Gastroesophageal sphincter (tissue), 4 donors: ENCODE measurements around the gene MMP28. TPM values are rescaled to one million over a fixed set of nuclear protein-coding genes. Genes with fewer than 3 reads are reported as not detected.
"Not testable (repeated sequence)": the region's sequence is repeated elsewhere in the genome, so short reads cannot be mapped to it uniquely, and the experiment has no call there.

ENCODE experiments used
- ATAC-seq: fragments of 150-250 bp; one replicate; pipeline ENCODE4 v1.9.1; 2016; ENCODE audit warnings: mild to moderate bottlenecking, moderate library complexity
- H3K27ac ChIP-seq, 4 donors: fragments of 200-600 bp; sonication (generic) in 3 of 4; 1 replicate in 3 of 4; 2 replicates in 1 of 4; pipeline ENCODE4 v1.5.1; 2016 to 2019
- H3K27me3 ChIP-seq: fragments of 200-600 bp; sonication (generic); one replicate; pipeline ENCODE4 v1.5.1; 2019
- H3K36me3 ChIP-seq, 2 donors: fragments of 200-600 bp; sonication (generic); one replicate each; pipeline ENCODE4 v1.5.1; 2019; ENCODE audit warnings: control low read depth in 1 of 2
- H3K4me1 ChIP-seq, 3 donors: fragments of 200-600 bp; sonication (generic); 1 replicate in 2 of 3; 2 replicates in 1 of 3; pipeline ENCODE4 v1.5.1; 2016 to 2019; ENCODE audit warnings: control low read depth in 2 of 3
- H3K4me3 ChIP-seq, 2 donors: fragments of 200-600 bp; sonication (generic); one replicate each; pipeline ENCODE4 v1.5.1; 2019; ENCODE audit warnings: mild to moderate bottlenecking in 1 of 2, moderate library complexity in 1 of 2
- H3K9me3 ChIP-seq, 3 donors: fragments of 200-600 bp; sonication (generic); one replicate each; pipeline ENCODE4 v1.5.1; 2017 to 2019; ENCODE audit warnings: control low read depth in 2 of 3
- EP300 ChIP-seq: sonication (generic); formaldehyde crosslinking; IDR thresholded peaks from one replicate; pipeline ENCODE4 v1.6.1; 2017; ENCODE audit warnings: antibody characterized with exemption, mild to moderate bottlenecking
- POLR2A ChIP-seq, 2 donors: fragments of 450-650 bp; IDR thresholded peaks; one replicate each; pipeline ENCODE4 v1.6.1; 2017; ENCODE audit warnings: antibody characterized with exemption in 2 of 2, mild to moderate bottlenecking in 2 of 2, moderate library complexity in 1 of 2
- POLR2AphosphoS5 ChIP-seq: sonication (generic); formaldehyde crosslinking; IDR thresholded peaks from one replicate; pipeline ENCODE4 v1.6.1; 2017; ENCODE audit warnings: antibody characterized with exemption
- WGBS, 2 donors: methylation state at CpG; one replicate each; pipeline ENCODE4 v1.1.5; 2018; ENCODE audit warnings: low coverage in 1 of 2; 5-methylcytosine and 5-hydroxymethylcytosine counted together
- total RNA-seq, 4 donors: library from RNA; depleted of rRNA; stranded (reverse); fragments of >200 nt; gene quantifications; one replicate each; pipeline ENCODE4 v1.1.0, GENCODE V29; 2016
- TF ChIP-seq, protein P1 (sequence below), 4 experiments: fragments of 200-600 bp in 2 of 4; fragments of 450-650 bp in 2 of 4; sonication (generic) in 1 of 4; IDR thresholded peaks; one replicate each; pipeline ENCODE4 v1.5.1; 2017 to 2019; ENCODE audit warnings: antibody characterized with exemption in 4 of 4, mild to moderate bottlenecking in 2 of 4, moderate library complexity in 2 of 4

The MMP28 gene
- total RNA-seq, 4 donors from 2014 or later, result 78.4 to 139 (median 97.3) TPM

DNA sequence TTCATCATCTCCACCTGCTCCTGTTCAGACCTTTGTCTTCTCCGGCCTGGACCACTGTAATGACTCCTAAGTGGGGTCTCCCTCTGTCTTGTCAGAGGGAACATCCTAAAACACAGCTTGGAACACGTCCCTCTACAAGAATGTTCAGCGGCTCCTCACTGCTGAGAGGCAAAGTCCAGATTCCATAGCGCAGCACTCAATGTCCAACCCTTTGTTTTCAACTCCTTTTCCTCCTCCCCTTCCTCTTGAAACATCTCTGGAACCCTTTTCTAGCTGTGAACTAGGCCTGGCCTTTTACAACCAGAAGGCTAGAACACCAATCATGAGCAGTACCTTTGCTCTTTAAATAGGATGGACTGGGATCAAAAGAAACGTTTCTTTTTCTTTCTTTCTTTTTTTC lies 33.8 kb downstream of the MMP28 start:
- peaks cover 0 to 32% (median 18%) of the 10 kb centered on the region in 3 donors for H3K4me1 ChIP-seq
- TF ChIP-seq POLR2AphosphoS5 (no peak), POLR2A (IDR thresholded peaks at IDR 0.05) (no peak), EP300 (no peak)
- TF ChIP-seq, protein P1, sequence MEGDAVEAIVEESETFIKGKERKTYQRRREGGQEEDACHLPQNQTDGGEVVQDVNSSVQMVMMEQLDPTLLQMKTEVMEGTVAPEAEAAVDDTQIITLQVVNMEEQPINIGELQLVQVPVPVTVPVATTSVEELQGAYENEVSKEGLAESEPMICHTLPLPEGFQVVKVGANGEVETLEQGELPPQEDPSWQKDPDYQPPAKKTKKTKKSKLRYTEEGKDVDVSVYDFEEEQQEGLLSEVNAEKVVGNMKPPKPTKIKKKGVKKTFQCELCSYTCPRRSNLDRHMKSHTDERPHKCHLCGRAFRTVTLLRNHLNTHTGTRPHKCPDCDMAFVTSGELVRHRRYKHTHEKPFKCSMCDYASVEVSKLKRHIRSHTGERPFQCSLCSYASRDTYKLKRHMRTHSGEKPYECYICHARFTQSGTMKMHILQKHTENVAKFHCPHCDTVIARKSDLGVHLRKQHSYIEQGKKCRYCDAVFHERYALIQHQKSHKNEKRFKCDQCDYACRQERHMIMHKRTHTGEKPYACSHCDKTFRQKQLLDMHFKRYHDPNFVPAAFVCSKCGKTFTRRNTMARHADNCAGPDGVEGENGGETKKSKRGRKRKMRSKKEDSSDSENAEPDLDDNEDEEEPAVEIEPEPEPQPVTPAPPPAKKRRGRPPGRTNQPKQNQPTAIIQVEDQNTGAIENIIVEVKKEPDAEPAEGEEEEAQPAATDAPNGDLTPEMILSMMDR (IDR thresholded peaks at IDR 0.05), result no peak
- 90 to 91% methylated on average over 4 to 5 of the region's 5 CpGs for WGBS, 2 donors

DNA sequence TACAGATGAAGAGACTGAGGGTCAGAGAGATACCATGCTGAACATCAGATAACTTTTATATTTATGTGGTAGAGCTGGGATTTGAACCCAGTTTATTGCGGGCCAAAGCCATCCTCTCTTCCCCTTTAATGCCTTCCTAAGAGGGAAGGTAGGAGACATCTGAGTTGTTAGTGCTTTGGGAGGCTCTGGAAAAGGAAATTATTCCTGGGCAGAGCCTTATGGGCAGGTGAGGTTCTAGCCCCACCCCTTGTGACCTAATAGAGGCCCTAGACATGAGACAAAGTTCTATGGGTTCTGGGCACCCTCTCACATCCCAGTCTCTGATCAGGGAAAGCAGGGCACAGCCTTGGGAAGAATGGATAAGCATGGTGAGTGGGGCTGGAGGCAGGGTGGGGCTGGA lies 34.9 kb downstream of the MMP28 start, which contains the start of gene C17orf50:
TSS of gene C17orf50 (plus strand) at position 301 of the 400 bp plus-strand sequence. CDS start at position 356, 55 bp downstream.
- Histone ChIP-seq H3K4me3 (no peak within 1 kb of the TSS), H3K27me3 (no peaks in the 10 kb centered on the region), H3K36me3 (no peaks in the 10 kb centered on the region), H3K27ac (no peak within 1 kb of the TSS), H3K4me1 (peaks cover 0 to 22% (median 17%) of the 10 kb centered on the region in 3 donors), H3K9me3 (no peaks in the 10 kb centered on the region)
- ATAC-seq, result no peak
- TF ChIP-seq EP300 (no peak), POLR2A (IDR thresholded peaks at IDR 0.05) (no peak), POLR2AphosphoS5 (no peak)
- TF ChIP-seq, protein P1 (IDR thresholded peaks at IDR 0.05), result no peak
- 100% methylated on average over 1 of the region's 1 CpG; no CpG with 5 or more reads in 1 of the 2 donors for WGBS, 2 donors

More for the DNA sequence above, 33.8 kb downstream of the MMP28 start:
- ATAC-seq, result no peak
- no peaks in the 10 kb centered on the region for H3K27me3 ChIP-seq
- no peak overlapping the region for H3K27ac ChIP-seq
- no peaks in the 10 kb centered on the region for H3K36me3 ChIP-seq
- no peaks in the 10 kb centered on the region for H3K9me3 ChIP-seq
- H3K4me3 ChIP-seq, result no peak overlapping the region

DNA sequence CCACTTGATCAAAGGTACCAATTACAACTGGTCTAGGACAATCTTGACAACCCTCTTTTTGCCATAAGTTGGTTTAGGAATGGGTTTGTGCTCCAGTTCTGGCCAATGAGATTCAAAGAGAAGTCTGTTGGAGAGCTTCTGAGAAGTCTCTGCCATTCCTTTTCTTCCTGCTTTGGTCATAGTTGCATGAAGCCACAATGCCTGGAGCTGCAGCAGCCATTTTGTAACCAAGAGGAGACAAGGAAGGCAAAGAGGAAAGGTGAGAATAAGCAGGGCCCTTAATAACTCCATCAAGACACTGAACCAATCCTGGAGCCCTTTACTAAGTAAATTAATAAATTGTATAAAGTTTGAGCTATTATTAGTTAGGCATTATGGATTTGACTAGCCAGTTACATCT lies 38.2 kb downstream of the MMP28 start:
- Histone ChIP-seq H3K36me3 (no peaks in the 10 kb centered on the region), H3K27ac (no peak overlapping the region), H3K4me1 (peaks cover 0 to 12% (median 11%) of the 10 kb centered on the region in 3 donors), H3K27me3 (no peaks in the 10 kb centered on the region), H3K4me3 (no peak overlapping the region), H3K9me3 (no peaks in the 10 kb centered on the region)
- TF ChIP-seq EP300 (no peak), POLR2AphosphoS5 (no peak), POLR2A (IDR thresholded peaks at IDR 0.05) (no peak)
- TF ChIP-seq, protein P1 (IDR thresholded peaks at IDR 0.05), result no peak
- no peak for ATAC-seq

- H3K4me3 ChIP-seq, result peak within 1 kb of the TSS in 1 of 2 donors; percentile 23
- 40 to 71% methylated on average over 1 to 3 of the region's 9 CpGs for WGBS, 2 donors
- peaks cover 25% of the 10 kb centered on the region for H3K27me3 ChIP-seq
- no peaks in the 10 kb centered on the region for H3K9me3 ChIP-seq
- no peaks in the 10 kb centered on the region for H3K36me3 ChIP-seq
- H3K27ac ChIP-seq, result peak within 1 kb of the TSS in 2 of 4 donors; percentile 3 to 64
- ATAC-seq, result no peak
- H3K4me1 ChIP-seq, result peaks cover 0 to 44% (median 16%) of the 10 kb centered on the region in 3 donors
- no peak for TF ChIP-seq EP300
- TF ChIP-seq POLR2A (IDR thresholded peaks at IDR 0.05), result no peak
- TF ChIP-seq, protein P1 (IDR thresholded peaks at IDR 0.05), result no peak
- TF ChIP-seq POLR2AphosphoS5, result no peak
Measured at GRCh38 chr17:35752945-35753764, 42.3 kb downstream of the MMP28 start, which contains the start of gene GAS2L2. Gene GAS2L2 (minus strand): TSS chr17:35753239. CDS start chr17:35752850, 389 bp downstream.

DNA sequence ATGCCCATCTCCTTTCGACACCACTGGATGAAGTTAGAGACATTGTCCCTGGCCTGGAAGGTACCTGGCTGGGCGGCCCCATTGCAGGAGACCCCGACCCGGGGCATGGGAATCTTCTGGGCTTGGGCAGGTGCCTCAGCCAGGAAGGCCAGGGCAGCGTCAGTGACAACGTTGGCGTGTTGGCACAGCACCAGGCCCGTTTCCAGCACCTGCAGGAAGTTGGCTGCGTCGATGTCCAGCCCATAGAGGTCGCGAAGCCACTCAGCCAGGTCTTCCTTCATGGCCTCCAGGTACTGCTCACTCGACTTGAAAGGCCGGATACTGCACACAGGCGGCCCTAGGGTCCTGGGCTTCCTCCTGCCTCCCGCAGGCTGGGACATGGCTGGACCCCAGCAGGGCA lies 43.0 kb downstream of the MMP28 start:
- ATAC-seq, result no peak
- WGBS, 2 donors, result 30 to 90% methylated on average over 2 to 4 of the region's 16 CpGs
- H3K4me3 ChIP-seq, result peak overlapping the region in 1 of 2 donors; percentile 23
- H3K27me3 ChIP-seq, result peaks cover 31% of the 10 kb centered on the region
- peaks cover 0 to 51% (median 16%) of the 10 kb centered on the region in 3 donors for H3K4me1 ChIP-seq
- peak overlapping the region in 2 of 4 donors; percentile 3 to 64 for H3K27ac ChIP-seq
- H3K36me3 ChIP-seq, result no peaks in the 10 kb centered on the region
- H3K9me3 ChIP-seq, result no peaks in the 10 kb centered on the region
- TF ChIP-seq POLR2A (IDR thresholded peaks at IDR 0.05), result no peak
- TF ChIP-seq, protein P1 (IDR thresholded peaks at IDR 0.05), result no peak
- TF ChIP-seq EP300, result no peak
- TF ChIP-seq POLR2AphosphoS5, result no peak

DNA sequence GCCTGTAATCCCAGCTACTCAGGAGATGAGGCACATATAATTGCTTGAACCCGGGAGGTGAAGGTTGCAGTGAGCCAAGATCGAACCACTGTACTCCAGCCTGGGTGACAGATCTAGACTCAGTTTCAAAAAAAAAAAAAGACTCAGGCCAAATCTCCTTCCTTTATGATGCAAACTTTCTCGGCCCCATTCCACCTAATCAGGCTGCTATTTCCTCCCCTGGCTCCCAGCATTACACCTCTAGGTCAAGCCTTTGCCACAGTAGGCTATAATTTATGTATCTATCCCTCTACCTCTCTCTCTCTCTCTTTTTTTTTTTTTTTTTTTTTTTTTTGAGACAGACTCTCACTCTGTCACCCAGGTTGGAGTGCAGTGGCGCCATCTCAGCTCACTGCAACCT lies 43.9 kb downstream of the MMP28 start:
- 72 to 75% methylated on average over 1 to 3 of the region's 4 CpGs for WGBS, 2 donors
- H3K27ac ChIP-seq, H3K9me3 ChIP-seq, H3K4me3 ChIP-seq, H3K36me3 ChIP-seq, ATAC-seq: not testable (repeated sequence)
- peaks cover 0 to 56% (median 16%) of the 10 kb centered on the region in 3 donors for H3K4me1 ChIP-seq
- peaks cover 33% of the 10 kb centered on the region for H3K27me3 ChIP-seq
